Esophagus squamous epithelium (tissue), 4 donors: ENCODE measurements around the gene CALHM3.

ENCODE experiments used
- POLR2A ChIP-seq, 4 donors: fragments of 450-650 bp; IDR thresholded peaks; one replicate each; pipeline ENCODE4 v1.6.1; 2017; ENCODE audit warnings: antibody characterized with exemption in 4 of 4, mild to moderate bottlenecking in 4 of 4, moderate library complexity in 3 of 4
- TF ChIP-seq, protein P1 (sequence below), 6 experiments: fragments of 450-650 bp in 4 of 6; fragments of 200-600 bp in 2 of 6; sonication (generic) in 2 of 6; IDR thresholded peaks; one replicate each; pipeline ENCODE4 v1.5.1; 2016 to 2019; ENCODE audit warnings: antibody characterized with exemption in 6 of 6, mild to moderate bottlenecking in 4 of 6, moderate library complexity in 4 of 6

- no peak for TF ChIP-seq POLR2A (IDR thresholded peaks at IDR 0.05)
- TF ChIP-seq, protein P1, sequence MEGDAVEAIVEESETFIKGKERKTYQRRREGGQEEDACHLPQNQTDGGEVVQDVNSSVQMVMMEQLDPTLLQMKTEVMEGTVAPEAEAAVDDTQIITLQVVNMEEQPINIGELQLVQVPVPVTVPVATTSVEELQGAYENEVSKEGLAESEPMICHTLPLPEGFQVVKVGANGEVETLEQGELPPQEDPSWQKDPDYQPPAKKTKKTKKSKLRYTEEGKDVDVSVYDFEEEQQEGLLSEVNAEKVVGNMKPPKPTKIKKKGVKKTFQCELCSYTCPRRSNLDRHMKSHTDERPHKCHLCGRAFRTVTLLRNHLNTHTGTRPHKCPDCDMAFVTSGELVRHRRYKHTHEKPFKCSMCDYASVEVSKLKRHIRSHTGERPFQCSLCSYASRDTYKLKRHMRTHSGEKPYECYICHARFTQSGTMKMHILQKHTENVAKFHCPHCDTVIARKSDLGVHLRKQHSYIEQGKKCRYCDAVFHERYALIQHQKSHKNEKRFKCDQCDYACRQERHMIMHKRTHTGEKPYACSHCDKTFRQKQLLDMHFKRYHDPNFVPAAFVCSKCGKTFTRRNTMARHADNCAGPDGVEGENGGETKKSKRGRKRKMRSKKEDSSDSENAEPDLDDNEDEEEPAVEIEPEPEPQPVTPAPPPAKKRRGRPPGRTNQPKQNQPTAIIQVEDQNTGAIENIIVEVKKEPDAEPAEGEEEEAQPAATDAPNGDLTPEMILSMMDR (IDR thresholded peaks at IDR 0.05), result no peak
These were observed 44.6 kb upstream of the CALHM3 start for GRCh38 chr10:103523683-103524082.
